ENCODE results near the gene SF3B3.

The SF3B3 gene

DNA sequence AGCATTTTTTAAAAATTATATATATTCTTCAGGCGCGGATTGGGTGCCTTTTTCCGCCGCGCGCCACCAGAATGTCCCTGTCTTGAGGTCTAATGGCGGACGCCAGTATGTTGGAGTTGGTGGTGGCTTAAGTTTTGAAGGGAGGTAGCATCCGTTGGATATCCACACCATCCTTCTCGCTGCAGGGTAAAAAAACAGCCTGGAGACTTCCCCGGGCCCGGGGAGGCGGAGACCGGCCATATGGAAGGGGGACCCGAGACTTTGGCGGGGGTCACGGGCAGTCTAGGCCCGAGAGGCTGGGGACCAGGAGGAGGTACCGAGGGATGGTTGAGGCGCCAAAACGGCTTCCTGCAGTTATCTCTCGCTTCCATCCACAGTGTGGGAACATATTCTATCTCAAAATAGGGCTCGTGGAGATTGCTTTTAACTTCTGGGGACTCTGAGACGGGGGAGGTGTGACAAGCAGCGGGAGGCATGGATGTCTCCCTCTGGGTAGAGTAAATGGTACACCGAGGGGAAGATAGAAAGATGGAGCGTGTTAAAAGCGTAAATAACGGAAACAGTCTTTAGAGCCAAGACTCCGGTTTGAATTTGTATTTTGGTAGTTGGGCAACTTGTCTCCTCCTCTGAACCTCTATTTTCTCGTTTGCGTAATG is at the start of gene SF3B3:
SF3B3 (plus strand) TSS at position 74 of the 656 bp plus-strand sequence. CDS start 2,841 bp downstream, outside the sequence.
- Histone ChIP-seq H3K4me1 (ENCODE audit: control insufficient read depth, insufficient read depth, low read length) (peaks cover 1% of the 10 kb centered on the region; the same call in 1 of the 2 replicates), H3K36me3 (ENCODE audit: control insufficient read depth, insufficient read depth, low read length) (peaks cover 5% of the 10 kb centered on the region; the same call in 1 of the 2 replicates), H3K27me3 (ENCODE audit: control insufficient read depth, insufficient read depth, low read length) (no peaks in the 10 kb centered on the region), H3K4me3 (ENCODE audit: low read length) (peak within 1 kb of the TSS; percentile 99), H3K27ac (ENCODE audit: low read length) (no peak within 1 kb of the TSS), H3K9me3 (ENCODE audit: control insufficient read depth, insufficient read depth, low read length) (no peaks in the 10 kb centered on the region)
- no CpG with 5 or more reads among the region's 32 CpGs for WGBS (ENCODE audit: insufficient coverage, insufficient read length)
- peak; percentile 31 for DNase-seq (ENCODE audit: low read depth, low spot score)

DNA sequence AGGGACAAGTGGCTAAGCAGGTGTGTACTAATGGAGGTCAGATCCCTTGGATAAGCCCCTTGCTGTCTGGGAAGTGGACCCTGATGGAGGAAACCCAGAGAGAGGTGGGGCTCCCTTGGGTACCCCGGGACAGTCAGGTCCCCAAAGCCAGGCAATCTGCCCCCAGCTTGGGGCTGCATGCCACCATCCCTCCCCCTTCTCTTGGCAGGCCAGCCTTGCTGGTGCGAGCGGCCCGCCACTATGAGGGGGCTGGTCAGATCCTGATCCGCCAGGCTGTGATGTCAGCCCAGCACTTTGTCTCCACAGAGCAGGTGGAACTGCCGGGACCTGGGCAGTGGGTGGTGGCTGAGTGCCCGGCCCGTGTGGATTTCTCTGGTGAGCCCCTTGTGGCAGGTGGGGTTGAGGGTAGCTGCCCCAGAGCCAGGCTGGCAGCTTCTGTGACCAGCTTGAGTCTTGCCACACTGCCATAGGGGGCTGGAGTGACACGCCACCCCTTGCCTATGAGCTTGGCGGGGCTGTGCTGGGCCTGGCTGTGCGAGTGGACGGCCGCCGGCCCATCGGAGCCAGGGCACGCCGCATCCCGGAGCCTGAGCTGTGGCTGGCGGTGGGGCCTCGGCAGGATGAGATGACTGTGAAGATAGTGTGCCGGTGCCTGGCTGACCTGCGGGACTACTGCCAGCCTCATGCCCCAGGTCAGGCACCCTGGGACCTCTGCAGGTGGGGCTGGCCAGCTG is 49.1 kb upstream of the SF3B3 start:
- Histone ChIP-seq H3K4me3 (ENCODE audit: low read length) (no peak overlapping the region), H3K4me1 (ENCODE audit: control insufficient read depth, insufficient read depth, low read length) (peaks cover 3% of the 10 kb centered on the region; the same call in 1 of the 2 replicates), H3K27me3 (ENCODE audit: control insufficient read depth, insufficient read depth, low read length) (no peaks in the 10 kb centered on the region), H3K36me3 (ENCODE audit: control insufficient read depth, insufficient read depth, low read length) (peaks cover under 1% of the 10 kb centered on the region), H3K27ac (ENCODE audit: low read length) (no peak overlapping the region), H3K9me3 (ENCODE audit: control insufficient read depth, insufficient read depth, low read length) (no peaks in the 10 kb centered on the region)
- no CpG with 5 or more reads among the region's 22 CpGs for WGBS (ENCODE audit: insufficient coverage, insufficient read length)
- DNase-seq (ENCODE audit: low read depth, low spot score) = no peak

DNA sequence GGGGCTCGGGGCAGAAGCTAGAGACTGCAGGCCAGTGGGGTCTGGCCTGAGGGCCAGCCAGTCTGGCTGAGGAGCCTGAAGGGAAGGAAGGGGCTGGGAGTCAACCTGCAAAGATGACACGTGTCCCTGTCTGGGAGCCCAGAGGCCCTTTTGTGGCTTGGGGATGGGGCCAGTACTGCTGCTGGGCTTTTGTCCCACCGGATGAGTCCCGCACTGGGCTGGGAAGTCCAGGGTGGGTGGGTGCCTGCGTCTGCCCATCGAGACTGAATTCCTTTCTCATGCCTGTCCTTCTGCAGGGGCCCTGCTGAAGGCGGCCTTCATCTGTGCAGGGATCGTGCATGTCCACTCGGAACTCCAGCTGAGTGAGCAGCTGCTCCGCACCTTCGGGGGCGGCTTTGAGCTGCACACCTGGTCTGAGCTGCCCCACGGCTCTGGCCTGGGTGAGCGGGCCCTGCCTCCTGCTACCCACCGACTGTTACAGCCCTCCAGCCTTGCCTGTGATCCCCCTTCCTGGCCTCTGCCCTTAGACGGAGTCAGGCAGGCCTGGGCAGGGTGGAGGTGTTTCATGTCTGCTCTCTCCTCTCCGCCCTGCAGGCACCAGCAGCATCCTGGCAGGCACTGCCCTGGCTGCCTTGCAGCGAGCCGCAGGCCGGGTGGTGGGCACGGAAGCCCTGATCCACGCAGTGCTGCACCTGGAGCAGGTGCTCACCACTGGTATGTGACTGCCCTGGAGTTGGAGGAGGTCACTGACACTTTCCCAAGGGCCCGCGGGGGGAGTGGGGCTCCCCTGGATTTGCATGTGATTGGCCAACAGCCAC is 48.4 kb upstream of the SF3B3 start:
- no peak overlapping the region; the same call in 1 of the 2 replicates for H3K4me3 ChIP-seq (ENCODE audit: low read length)
- no peak for DNase-seq (ENCODE audit: low read depth, low spot score)
- no peaks in the 10 kb centered on the region for H3K27me3 ChIP-seq (ENCODE audit: control insufficient read depth, insufficient read depth, low read length)
- H3K4me1 ChIP-seq (ENCODE audit: control insufficient read depth, insufficient read depth, low read length) = peaks cover 3% of the 10 kb centered on the region; the same call in 1 of the 2 replicates
- no peaks in the 10 kb centered on the region for H3K9me3 ChIP-seq (ENCODE audit: control insufficient read depth, insufficient read depth, low read length)
- H3K27ac ChIP-seq (ENCODE audit: low read length) = no peak overlapping the region
- peaks cover 8% of the 10 kb centered on the region for H3K36me3 ChIP-seq (ENCODE audit: control insufficient read depth, insufficient read depth, low read length)
- no CpG with 5 or more reads among the region's 24 CpGs for WGBS (ENCODE audit: insufficient coverage, insufficient read length)

DNA sequence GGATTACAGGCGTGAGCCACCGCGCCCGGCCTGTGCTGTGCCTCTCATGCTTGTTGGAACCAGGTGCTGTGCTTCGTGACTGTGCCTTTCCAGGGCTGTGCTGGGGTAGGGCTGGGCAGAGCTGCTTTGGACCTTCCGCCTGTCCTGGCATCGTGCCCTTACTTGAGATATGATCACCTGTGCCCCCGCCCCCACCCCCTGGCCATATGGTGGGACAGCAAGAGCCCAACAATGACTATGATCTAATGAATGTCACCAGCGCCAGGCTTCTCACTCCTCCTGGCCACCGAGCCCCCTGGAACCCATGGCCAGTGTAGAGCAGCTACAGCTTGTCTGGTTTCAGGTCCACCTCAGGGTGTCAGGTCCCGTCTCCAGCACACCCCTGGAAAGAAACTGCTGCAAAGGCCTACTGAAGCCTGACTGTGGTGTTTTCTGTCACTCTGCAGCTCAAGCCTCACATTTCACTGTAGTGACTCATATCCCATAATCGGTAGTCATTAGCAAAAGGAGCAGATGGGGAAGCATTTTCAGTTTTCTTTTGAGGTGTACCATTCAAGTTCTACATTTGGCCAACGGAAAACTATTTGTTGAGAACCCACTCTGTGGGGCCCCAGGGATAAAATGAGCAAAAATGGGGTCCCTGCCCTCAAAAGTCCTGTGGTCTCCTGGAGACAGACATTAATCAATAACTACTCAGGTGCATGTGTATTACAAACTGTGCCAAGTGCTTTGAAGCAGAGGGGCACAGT is 47.2 kb upstream of the SF3B3 start:
- Histone ChIP-seq H3K27ac (ENCODE audit: low read length) (no peak overlapping the region), H3K4me3 (ENCODE audit: low read length) (no peak overlapping the region), H3K4me1 (ENCODE audit: control insufficient read depth, insufficient read depth, low read length) (peaks cover 3% of the 10 kb centered on the region; the same call in 1 of the 2 replicates), H3K27me3 (ENCODE audit: control insufficient read depth, insufficient read depth, low read length) (no peaks in the 10 kb centered on the region), H3K36me3 (ENCODE audit: control insufficient read depth, insufficient read depth, low read length) (peaks cover 17% of the 10 kb centered on the region; the same call in 1 of the 2 replicates), H3K9me3 (ENCODE audit: control insufficient read depth, insufficient read depth, low read length) (no peaks in the 10 kb centered on the region)
- DNase-seq (ENCODE audit: low read depth, low spot score) = no peak
- no CpG with 5 or more reads among the region's 13 CpGs for WGBS (ENCODE audit: insufficient coverage, insufficient read length)

DNA sequence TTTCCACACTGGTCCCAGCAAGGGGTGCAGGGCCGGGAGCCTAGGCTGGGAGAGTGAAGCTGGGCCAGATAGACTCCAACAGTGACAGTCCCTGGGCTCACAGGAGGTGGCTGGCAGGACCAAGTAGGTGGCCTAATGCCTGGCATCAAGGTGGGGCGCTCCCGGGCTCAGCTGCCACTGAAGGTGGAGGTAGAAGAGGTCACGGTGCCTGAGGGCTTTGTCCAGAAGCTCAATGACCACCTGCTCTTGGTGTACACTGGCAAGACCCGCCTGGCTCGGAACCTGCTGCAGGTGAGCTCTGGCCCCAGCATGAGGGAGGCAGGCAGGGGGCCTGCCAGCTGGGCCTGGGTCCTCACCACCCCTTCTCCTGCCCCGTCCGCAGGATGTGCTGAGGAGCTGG is 45.4 kb upstream of the SF3B3 start:
- no CpG with 5 or more reads among the region's 8 CpGs for WGBS (ENCODE audit: insufficient coverage, insufficient read length)
- H3K4me1 ChIP-seq (ENCODE audit: control insufficient read depth, insufficient read depth, low read length) = peaks cover 3% of the 10 kb centered on the region; the same call in 1 of the 2 replicates
- H3K27me3 ChIP-seq (ENCODE audit: control insufficient read depth, insufficient read depth, low read length) = no peaks in the 10 kb centered on the region
- no peak overlapping the region for H3K4me3 ChIP-seq (ENCODE audit: low read length)
- peaks cover 18% of the 10 kb centered on the region; the same call in 1 of the 2 replicates for H3K36me3 ChIP-seq (ENCODE audit: control insufficient read depth, insufficient read depth, low read length)
- H3K9me3 ChIP-seq (ENCODE audit: control insufficient read depth, insufficient read depth, low read length) = no peaks in the 10 kb centered on the region
- no peak overlapping the region for H3K27ac ChIP-seq (ENCODE audit: low read length)
- no peak for DNase-seq (ENCODE audit: low read depth, low spot score)

DNA sequence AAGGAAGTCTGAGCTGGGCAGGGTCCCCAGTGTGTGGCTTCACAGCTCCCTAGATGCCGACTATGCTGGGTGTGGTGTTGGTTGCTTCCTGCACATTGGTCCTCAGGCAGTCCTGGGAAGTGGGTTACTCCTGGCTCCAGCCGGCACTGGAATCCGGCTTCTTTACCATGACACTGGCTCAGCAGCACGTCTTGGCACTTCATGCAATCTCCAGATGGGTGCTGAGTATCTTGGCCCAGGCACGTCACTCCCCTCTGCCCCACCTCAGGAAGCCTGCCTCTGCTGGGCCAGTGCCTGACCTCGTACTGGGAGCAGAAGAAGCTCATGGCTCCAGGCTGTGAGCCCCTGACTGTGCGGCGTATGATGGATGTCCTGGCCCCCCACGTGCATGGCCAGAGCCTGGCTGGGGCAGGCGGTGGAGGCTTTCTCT is 44.7 kb upstream of the SF3B3 start:
- H3K9me3 ChIP-seq (ENCODE audit: control insufficient read depth, insufficient read depth, low read length) = no peaks in the 10 kb centered on the region
- no CpG with 5 or more reads among the region's 10 CpGs for WGBS (ENCODE audit: insufficient coverage, insufficient read length)
- peaks cover 3% of the 10 kb centered on the region; the same call in 1 of the 2 replicates for H3K4me1 ChIP-seq (ENCODE audit: control insufficient read depth, insufficient read depth, low read length)
- peaks cover 18% of the 10 kb centered on the region; the same call in 1 of the 2 replicates for H3K36me3 ChIP-seq (ENCODE audit: control insufficient read depth, insufficient read depth, low read length)
- no peaks in the 10 kb centered on the region for H3K27me3 ChIP-seq (ENCODE audit: control insufficient read depth, insufficient read depth, low read length)
- H3K4me3 ChIP-seq (ENCODE audit: low read length) = no peak overlapping the region
- H3K27ac ChIP-seq (ENCODE audit: low read length) = no peak overlapping the region
- DNase-seq (ENCODE audit: low read depth, low spot score) = no peak

DNA sequence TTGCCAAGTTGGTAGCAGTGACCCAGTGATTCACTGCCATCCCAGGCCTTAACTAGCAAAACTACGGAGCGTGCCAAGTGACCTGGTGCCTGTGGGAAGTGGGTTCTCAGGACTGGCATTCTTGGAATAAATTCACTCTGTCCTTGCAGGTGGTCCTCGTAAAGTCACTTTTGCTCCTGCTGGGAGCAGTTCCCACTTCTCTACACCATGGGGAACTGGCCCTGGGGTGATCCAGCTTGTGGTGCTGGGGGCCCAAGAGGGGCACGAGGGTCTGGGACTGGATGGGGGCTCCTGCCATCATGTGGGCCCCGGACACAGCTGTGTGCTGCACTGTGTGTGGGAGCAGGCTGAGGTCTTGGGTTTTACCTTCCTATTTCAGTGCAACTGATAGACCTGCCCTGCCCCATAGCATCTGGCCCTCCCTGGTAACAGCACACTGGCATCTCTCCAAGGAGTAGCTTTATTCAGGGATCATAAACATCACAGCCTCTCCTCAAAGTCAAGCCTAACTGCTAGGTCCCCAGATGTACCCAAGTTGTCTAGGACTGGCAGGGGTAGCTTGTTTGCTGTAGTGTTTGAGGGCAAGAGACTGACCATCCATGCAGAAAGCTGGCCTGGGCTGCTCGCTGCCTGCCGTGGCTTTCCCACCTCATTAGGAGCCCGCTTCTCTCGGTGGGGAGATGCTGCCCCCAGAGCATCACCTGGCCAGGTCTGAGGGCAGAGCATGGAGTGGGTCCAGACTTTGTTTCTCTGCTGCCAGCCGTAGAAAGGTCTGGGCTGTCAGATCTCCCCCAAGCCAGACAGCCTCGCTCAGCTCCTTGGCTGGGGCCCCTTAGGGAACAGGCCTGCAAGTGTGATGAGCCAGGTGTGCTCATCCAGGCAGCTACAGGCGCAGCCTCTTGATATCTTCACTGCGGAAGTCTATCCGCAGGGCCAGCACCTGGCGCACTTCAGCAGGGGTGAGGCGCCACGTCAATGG is 43.2 kb upstream of the SF3B3 start:
- no peak overlapping the region for H3K27ac ChIP-seq (ENCODE audit: low read length)
- H3K27me3 ChIP-seq (ENCODE audit: control insufficient read depth, insufficient read depth, low read length) = no peaks in the 10 kb centered on the region
- H3K36me3 ChIP-seq (ENCODE audit: control insufficient read depth, insufficient read depth, low read length) = peaks cover 18% of the 10 kb centered on the region; the same call in 1 of the 2 replicates
- H3K4me3 ChIP-seq (ENCODE audit: low read length) = no peak overlapping the region
- no CpG with 5 or more reads among the region's 17 CpGs for WGBS (ENCODE audit: insufficient coverage, insufficient read length)
- H3K4me1 ChIP-seq (ENCODE audit: control insufficient read depth, insufficient read depth, low read length) = peaks cover 3% of the 10 kb centered on the region; the same call in 1 of the 2 replicates
- no peak for DNase-seq (ENCODE audit: low read depth, low spot score)
- no peaks in the 10 kb centered on the region for H3K9me3 ChIP-seq (ENCODE audit: control insufficient read depth, insufficient read depth, low read length)

DNA sequence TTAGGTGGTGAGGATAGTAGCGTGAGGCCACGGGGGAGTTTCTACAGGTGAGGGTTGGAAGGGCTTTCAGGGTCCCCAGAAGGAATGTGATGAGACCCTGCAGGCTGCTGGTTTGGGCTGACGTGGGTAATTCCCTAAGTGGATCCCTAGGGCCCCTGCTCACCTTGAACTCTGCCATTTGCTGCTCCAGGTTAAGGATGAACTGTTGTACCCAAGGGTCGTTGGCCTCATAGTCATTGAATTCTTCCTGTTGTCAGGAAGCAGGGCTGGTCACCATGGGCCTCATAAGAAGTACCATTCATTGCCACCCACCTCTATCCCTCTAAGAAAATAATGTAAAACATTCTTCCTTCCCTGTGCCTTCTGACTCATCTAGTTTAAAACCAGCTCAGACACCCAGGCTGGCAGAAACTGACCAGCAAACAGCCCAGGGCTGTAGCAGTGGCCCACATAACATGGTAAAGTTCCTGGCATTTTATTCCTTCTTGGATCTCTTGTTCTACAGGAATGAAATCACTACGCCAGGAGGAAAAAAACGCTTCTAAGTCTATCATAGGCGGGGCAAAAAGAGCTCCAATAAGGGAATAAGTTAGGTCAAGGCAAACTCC is 41.6 kb upstream of the SF3B3 start:
- no CpG with 5 or more reads among the region's 7 CpGs for WGBS (ENCODE audit: insufficient coverage, insufficient read length)
- Histone ChIP-seq H3K9me3 (ENCODE audit: control insufficient read depth, insufficient read depth, low read length) (no peaks in the 10 kb centered on the region), H3K36me3 (ENCODE audit: control insufficient read depth, insufficient read depth, low read length) (peaks cover 18% of the 10 kb centered on the region; the same call in 1 of the 2 replicates), H3K27me3 (ENCODE audit: control insufficient read depth, insufficient read depth, low read length) (no peaks in the 10 kb centered on the region), H3K4me1 (ENCODE audit: control insufficient read depth, insufficient read depth, low read length) (peaks cover 2% of the 10 kb centered on the region; the same call in 1 of the 2 replicates), H3K4me3 (ENCODE audit: low read length) (no peak overlapping the region), H3K27ac (ENCODE audit: low read length) (no peak overlapping the region)
- no peak for DNase-seq (ENCODE audit: low read depth, low spot score)

Data from iPS DF 6.9 (cell line).